Esophagus muscularis mucosa (tissue), 4 donors: Measurements from ENCODE around the gene DHRS9.

Experiments
- CTCF ChIP-seq, 3 experiments: fragments of 200-600 bp in 2 of 3; fragments of 450-650 bp in 1 of 3; sonication (generic) in 2 of 3; IDR thresholded peaks; one replicate each; pipeline ENCODE4 v1.5.1; 2017 to 2019; ENCODE audit warnings: antibody characterized with exemption in 3 of 3, mild to moderate bottlenecking in 2 of 3, moderate library complexity in 1 of 3
- EP300 ChIP-seq: sonication (generic); formaldehyde crosslinking; IDR thresholded peaks from one replicate; pipeline ENCODE4 v1.6.1; 2017; ENCODE audit warnings: antibody characterized with exemption
- POLR2A ChIP-seq: fragments of 450-650 bp; IDR thresholded peaks from one replicate; pipeline ENCODE4 v1.6.1; 2017; ENCODE audit warnings: antibody characterized with exemption, moderate library complexity, mild to moderate bottlenecking, low read depth
- POLR2AphosphoS5 ChIP-seq, 2 donors: sonication (generic); formaldehyde crosslinking; IDR thresholded peaks; one replicate each; pipeline ENCODE4 v1.6.1; 2017; ENCODE audit warnings: antibody characterized with exemption in 2 of 2

GRCh38 chr2:169139145-169139544, 69.8 kb downstream of the DHRS9 start:
- TF ChIP-seq CTCF (IDR thresholded peaks at IDR 0.05), result no peak
- TF ChIP-seq POLR2AphosphoS5 (IDR thresholded peaks at IDR 0.05), result no peak
- TF ChIP-seq POLR2A, result no peak
- TF ChIP-seq EP300, result no peak
